SW 1271 (cell line): Measurements from ENCODE around the gene UBE2L3.
"Not testable (repeated sequence)": the region's sequence is repeated elsewhere in the genome, so short reads cannot be mapped to it uniquely, and the experiment has no call there.

Experiments used
- DNase-seq, 2 experiments: peaks; one replicate each; lab custom pipeline; 2025; lab: John Stamatoyannopoulos, UW

UBE2L3 gene

GRCh38 chr22:21571679-21572078 is 4.2 kb downstream of the UBE2L3 start:
- no peak for DNase-seq

- DNase-seq: no peak
Observed at GRCh38 chr22:21573293-21573734, 5.8 kb downstream of the UBE2L3 start.

GRCh38 chr22:21573750-21574494 is 6.4 kb downstream of the UBE2L3 start:
- no peak for DNase-seq

- DNase-seq: no peak
Observed at GRCh38 chr22:21579474-21579851, 11.9 kb downstream of the UBE2L3 start.

- DNase-seq: not testable (repeated sequence)
Observed at GRCh38 chr22:21580623-21581007, 13.1 kb downstream of the UBE2L3 start.

GRCh38 chr22:21581009-21581713 is 13.6 kb downstream of the UBE2L3 start:
- not testable (repeated sequence) for DNase-seq

GRCh38 chr22:21582801-21583740 is 15.6 kb downstream of the UBE2L3 start:
- no peak for DNase-seq

- no peak for DNase-seq
Observed at GRCh38 chr22:21585389-21585788, 17.9 kb downstream of the UBE2L3 start.

GRCh38 chr22:21587803-21588611 is 20.5 kb downstream of the UBE2L3 start:
- DNase-seq: no peak

GRCh38 chr22:21589396-21589795 is 21.9 kb downstream of the UBE2L3 start:
- DNase-seq: no peak

- no peak for DNase-seq
Observed at GRCh38 chr22:21590809-21591641, 23.5 kb downstream of the UBE2L3 start.

- no peak for DNase-seq
Observed at GRCh38 chr22:21591695-21592094, 24.2 kb downstream of the UBE2L3 start.

- DNase-seq: no peak
Observed at GRCh38 chr22:21592422-21592821, 24.9 kb downstream of the UBE2L3 start.

- no peak for DNase-seq
Observed at GRCh38 chr22:21593406-21594232, 26.1 kb downstream of the UBE2L3 start.

GRCh38 chr22:21594865-21595452 is 27.4 kb downstream of the UBE2L3 start:
- no peak for DNase-seq

- not testable (repeated sequence) for DNase-seq
Observed at GRCh38 chr22:21596356-21597135, 29.0 kb downstream of the UBE2L3 start.

- no peak for DNase-seq
Observed at GRCh38 chr22:21598302-21598701, 30.8 kb downstream of the UBE2L3 start.
